ENCODE data around the gene DTNB.

Gene DTNB

DNA sequence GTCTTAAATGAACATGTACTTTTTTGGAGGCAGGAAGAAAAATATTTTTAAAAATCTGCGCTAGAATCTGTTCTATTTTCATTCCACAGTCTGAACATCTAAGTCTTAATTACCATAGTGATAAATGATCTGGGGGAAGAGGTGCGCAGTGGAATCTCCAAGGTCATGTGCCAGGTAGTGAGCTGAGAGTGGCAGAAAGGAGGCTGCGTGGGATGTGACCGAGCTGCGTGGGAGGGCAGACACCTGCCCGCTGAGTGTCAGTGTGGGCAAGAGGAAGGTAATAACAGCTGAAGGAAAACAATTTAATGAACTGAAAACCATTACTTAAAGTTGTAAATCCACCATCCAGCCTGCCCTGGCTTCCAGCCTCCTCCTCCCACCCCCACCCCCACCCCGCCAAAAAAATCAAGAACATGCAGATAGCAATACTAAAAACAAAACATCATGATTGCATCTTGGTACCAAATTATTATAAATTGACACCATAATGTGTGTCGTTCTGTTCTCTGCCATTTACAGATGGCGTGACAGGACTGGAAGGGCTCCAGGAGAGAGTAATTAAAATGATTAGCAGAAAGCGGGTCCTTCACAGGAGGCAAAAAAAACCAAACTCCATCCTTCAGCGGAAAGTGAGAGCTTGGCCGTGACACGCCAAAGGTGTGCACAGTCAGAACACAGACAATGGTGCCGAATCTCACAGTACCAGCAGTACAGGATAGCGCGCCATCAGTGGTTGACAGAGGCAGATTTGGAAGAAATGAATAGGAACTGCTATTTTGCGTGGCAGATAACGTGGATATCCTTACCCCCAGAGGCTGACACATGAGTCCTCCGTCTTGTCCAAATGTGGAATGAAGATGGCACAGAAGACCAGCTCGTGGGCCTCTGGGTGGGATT, 11.4 kb upstream of the DTNB start (continued):
- TF ChIP-seq ZNF510 (tag by site-specific recombination; IDR thresholded peaks at IDR 0.05; ENCODE audit: insufficient replicate concordance), result no peak
- TF ChIP-seq ZNF791 (tag by site-specific recombination; IDR thresholded peaks at IDR 0.05), result no peak
- no peak for TF ChIP-seq ZNF571 (tag by site-specific recombination; IDR thresholded peaks at IDR 0.05)
- no peak for TF ChIP-seq ZNF10 (tag by site-specific recombination; IDR thresholded peaks at IDR 0.05)
- TF ChIP-seq ZNF549 (tag by site-specific recombination; IDR thresholded peaks at IDR 0.05), result no peak
- TF ChIP-seq ZFHX2 (tag by site-specific recombination; conservative IDR thresholded peaks at IDR 0.05), result peak; percentile 91
- TF ChIP-seq SCRT1 (tag by site-specific recombination; IDR thresholded peaks at IDR 0.05; ENCODE audit: borderline replicate concordance), result no peak
- TF ChIP-seq SCRT2 (tag by site-specific recombination; IDR thresholded peaks at IDR 0.05), result 0 out of 2 replicates have a peak, but pooled peaks have one; percentile 10
- no peak for TF ChIP-seq ZNF785 (tag by site-specific recombination; IDR thresholded peaks at IDR 0.05)
- TF ChIP-seq ZSCAN16 (tag by site-specific recombination; IDR thresholded peaks at IDR 0.05), result no peak
- TF ChIP-seq ZNF133 (tag by site-specific recombination; IDR thresholded peaks at IDR 0.05), result no peak
- peak; percentile 54; the same call in 1 of the 2 replicates for TF ChIP-seq SP7 (tag by site-specific recombination; IDR thresholded peaks at IDR 0.05)
- no peak for TF ChIP-seq ZNF514 (tag by site-specific recombination; IDR thresholded peaks at IDR 0.05)
- TF ChIP-seq, protein P1, sequence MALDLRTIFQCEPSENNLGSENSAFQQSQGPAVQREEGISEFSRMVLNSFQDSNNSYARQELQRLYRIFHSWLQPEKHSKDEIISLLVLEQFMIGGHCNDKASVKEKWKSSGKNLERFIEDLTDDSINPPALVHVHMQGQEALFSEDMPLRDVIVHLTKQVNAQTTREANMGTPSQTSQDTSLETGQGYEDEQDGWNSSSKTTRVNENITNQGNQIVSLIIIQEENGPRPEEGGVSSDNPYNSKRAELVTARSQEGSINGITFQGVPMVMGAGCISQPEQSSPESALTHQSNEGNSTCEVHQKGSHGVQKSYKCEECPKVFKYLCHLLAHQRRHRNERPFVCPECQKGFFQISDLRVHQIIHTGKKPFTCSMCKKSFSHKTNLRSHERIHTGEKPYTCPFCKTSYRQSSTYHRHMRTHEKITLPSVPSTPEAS (tag by site-specific recombination; IDR thresholded peaks at IDR 0.05), result no peak
- peak; percentile 92 for TF ChIP-seq EGR2 (tag by site-specific recombination; IDR thresholded peaks at IDR 0.05; ENCODE audit: low read depth)

DNA sequence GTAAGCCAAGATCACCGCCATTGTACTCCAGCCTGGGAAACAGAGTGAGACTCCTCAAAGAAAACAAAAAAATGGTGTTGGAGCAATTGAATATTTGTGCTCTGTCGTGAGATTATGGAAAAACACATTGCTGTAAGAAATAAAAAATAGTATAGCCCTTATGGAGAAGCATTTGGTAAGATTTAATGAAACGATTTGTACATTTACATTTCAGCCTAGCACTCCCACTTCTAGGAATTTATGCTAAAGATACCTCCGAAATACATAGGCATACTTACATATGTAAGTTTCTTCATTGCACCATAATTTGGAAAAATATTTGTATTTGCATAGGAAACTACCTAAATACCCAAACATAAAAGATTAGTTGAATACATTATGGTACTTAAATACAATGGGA, 8.7 kb upstream of the DTNB start:
- Histone ChIP-seq H3K4me1 (ENCODE audit: control insufficient read depth, insufficient read depth, low read length) (peaks cover 7% of the 10 kb centered on the region), H3K9me3 (ENCODE audit: control insufficient read depth, insufficient read depth, low read depth, low read length) (no peaks in the 10 kb centered on the region), H3K36me3 (ENCODE audit: control insufficient read depth in 2 of 2, insufficient read depth in 1 of 2, low read length in 2 of 2) (no peaks in the 10 kb centered on the region), H3K4me3 (ENCODE audit: low read depth, low read length) (no peak overlapping the region), H3K27ac (ENCODE audit: extremely low read depth, low read depth, low read length) (no peak overlapping the region)
- CTCF ChIA-PET, result interaction anchor here (0.7 kb wide), 1 partner anchor 95 kb away, joined by 4 read pairs; no protein-coding TSS in a partner anchor
- TF ChIP-seq ZNF560 (tag by site-specific recombination; IDR thresholded peaks at IDR 0.05; ENCODE audit: borderline replicate concordance), result no peak
- no peak for TF ChIP-seq ZNF114 (tag by site-specific recombination; IDR thresholded peaks at IDR 0.05)
- no peak for TF ChIP-seq ZNF555 (tag by site-specific recombination; conservative IDR thresholded peaks at IDR 0.05)
- TF ChIP-seq, protein P2, sequence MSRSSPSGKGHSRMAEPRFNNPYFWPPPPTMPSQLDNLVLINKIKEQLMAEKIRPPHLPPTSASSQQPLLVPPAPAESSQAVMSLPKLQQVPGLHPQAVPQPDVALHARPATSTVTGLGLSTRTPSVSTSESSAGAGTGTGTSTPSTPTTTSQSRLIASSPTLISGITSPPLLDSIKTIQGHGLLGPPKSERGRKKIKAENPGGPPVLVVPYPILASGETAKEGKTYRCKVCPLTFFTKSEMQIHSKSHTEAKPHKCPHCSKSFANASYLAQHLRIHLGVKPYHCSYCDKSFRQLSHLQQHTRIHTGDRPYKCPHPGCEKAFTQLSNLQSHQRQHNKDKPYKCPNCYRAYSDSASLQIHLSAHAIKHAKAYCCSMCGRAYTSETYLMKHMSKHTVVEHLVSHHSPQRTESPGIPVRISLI (tag by site-specific recombination; IDR thresholded peaks at IDR 0.05), result no peak
- no peak for TF ChIP-seq ZNF670 (tag by site-specific recombination; IDR thresholded peaks at IDR 0.05; ENCODE audit: low read depth)
- no peak for TF ChIP-seq ZEB2 (tag by site-specific recombination; IDR thresholded peaks at IDR 0.05)
- POLR2A ChIA-PET, result no interaction called here

DNA sequence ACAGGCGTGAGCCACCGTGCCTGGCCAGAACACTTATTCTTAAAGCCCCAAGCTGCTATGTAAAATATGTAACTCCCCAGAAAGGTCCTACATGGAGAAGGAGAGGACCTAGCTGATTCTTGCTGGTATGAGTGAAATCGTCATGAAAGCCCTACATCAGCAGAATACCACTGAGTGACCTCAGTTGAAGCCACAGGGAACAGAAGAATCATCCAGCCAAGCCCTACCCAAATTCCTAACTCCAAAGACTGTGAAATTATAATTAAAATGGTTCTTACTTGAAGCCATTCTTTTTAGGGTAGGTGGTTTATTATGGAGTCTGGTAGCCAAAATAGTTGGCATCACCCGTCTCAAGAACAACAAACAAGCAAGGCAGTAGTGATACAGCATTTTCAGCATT, 4.5 kb upstream of the DTNB start:
- H3K4me1 ChIP-seq (ENCODE audit: control insufficient read depth, insufficient read depth, low read length), result no peaks in the 10 kb centered on the region
- POLR2A ChIA-PET, result no interaction called here

More for the DNA sequence above, 4.5 kb upstream of the DTNB start:
- no peaks in the 10 kb centered on the region for H3K9me3 ChIP-seq (ENCODE audit: control insufficient read depth, insufficient read depth, low read depth, low read length)
- H3K27ac ChIP-seq (ENCODE audit: extremely low read depth, low read depth, low read length), result no peak overlapping the region
- CTCF ChIA-PET, result no interaction called here
- H3K36me3 ChIP-seq (ENCODE audit: control insufficient read depth in 2 of 2, insufficient read depth in 1 of 2, low read length in 2 of 2), result no peaks in the 10 kb centered on the region
- no peak overlapping the region for H3K4me3 ChIP-seq (ENCODE audit: low read depth, low read length)
- TF ChIP-seq ZFP37 (tag by site-specific recombination; IDR thresholded peaks at IDR 0.05) (no peak), ZNF335 (tag by site-specific recombination; conservative IDR thresholded peaks at IDR 0.05) (no peak), SETDB1 (IDR thresholded peaks at IDR 0.05; ENCODE audit: insufficient read length, low read length) (no peak), ZNF830 (tag by site-specific recombination; IDR thresholded peaks at IDR 0.05; ENCODE audit: low read depth) (no peak), ZNF202 (tag by site-specific recombination; IDR thresholded peaks at IDR 0.05; ENCODE audit: borderline replicate concordance) (no peak)
